Measurements from ENCODE around the gene CREBBP.

The CREBBP gene

DNA sequence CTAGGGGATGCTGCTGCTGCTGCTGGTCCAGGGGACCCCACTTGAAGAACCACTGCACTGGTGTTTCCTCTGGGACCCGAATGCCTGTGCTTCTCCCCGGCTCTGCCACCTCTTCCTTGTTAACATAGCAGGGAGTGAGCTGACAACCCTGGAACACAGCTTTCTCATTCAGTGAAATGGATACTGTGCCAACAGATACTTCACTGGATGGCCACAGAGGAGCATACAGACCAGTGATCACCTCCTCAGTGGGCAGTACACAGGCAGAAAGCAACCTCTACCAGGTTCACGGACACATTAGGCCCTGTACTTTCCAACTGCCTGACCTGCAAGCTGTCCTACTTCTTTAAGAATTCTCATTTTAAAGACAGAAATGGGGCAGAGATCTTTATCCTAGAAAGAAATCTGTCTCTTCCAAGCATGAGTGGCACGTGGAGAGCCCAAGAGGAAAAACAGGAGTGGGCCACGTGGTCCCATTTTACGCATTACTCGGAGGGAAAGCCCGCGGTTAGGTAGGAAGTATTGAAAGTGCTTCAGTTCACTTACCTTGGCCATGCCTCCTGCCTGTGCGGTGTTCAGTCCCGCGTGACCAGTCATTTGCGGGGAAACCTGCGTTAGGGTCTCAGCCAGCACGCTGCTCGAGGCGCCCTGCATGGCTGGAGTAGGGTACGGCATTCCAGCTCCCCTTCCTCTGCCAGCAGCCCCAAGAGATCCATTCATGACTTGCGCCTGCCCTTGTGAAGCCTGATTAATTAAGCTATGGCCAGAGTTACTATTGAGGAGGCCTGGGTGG, 30.6 kb downstream of the CREBBP start:
- Mint-ChIP-seq H3K27me3 (no peaks in the 10 kb centered on the region), H3K4me1 (peaks cover 48% of the 10 kb centered on the region), H3K4me3 (no peak overlapping the region), H3K9me3 (no peaks in the 10 kb centered on the region), H3K36me3 (peaks cover 15% of the 10 kb centered on the region), H3K27ac (no peak overlapping the region)
- ATAC-seq: no peak

DNA sequence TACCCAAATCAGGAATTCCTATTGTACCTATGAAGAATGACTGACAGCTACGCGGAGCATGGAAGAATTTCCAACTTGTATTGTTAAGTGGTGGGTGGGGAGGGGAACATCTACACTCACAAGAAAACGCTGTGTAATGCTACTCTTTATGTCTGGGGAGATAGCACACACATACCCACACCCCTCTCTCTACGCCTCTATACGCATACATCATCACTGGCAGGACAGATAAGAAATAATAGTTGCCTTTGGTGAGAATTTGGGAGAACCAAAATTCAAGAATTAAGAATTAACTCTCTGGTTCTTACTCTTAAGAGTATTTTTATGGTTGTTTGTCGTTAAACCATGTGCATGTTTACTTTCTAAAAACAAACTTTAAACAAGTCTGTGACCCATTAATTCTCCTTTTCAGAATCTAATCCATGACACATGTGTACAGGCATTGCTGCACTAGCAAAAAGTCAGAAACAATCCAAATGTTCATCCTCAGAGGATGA, 33.9 kb downstream of the CREBBP start:
- Mint-ChIP-seq H3K9me3 (no peaks in the 10 kb centered on the region), H3K36me3 (peaks cover 15% of the 10 kb centered on the region), H3K4me1 (peaks cover 41% of the 10 kb centered on the region), H3K4me3 (no peak overlapping the region), H3K27me3 (no peaks in the 10 kb centered on the region), H3K27ac (no peak overlapping the region)
- ATAC-seq: no peak

GRCh38 chr16:3846087-3846486, 34.4 kb downstream of the CREBBP start:
- no peaks in the 10 kb centered on the region for H3K27me3 Mint-ChIP-seq
- no peak for ATAC-seq
- no peak overlapping the region for H3K4me3 Mint-ChIP-seq
- H3K27ac Mint-ChIP-seq: no peak overlapping the region
- H3K9me3 Mint-ChIP-seq: no peaks in the 10 kb centered on the region
- peaks cover 15% of the 10 kb centered on the region for H3K36me3 Mint-ChIP-seq
- peaks cover 42% of the 10 kb centered on the region for H3K4me1 Mint-ChIP-seq

GRCh38 chr16:3842994-3843393, 37.5 kb downstream of the CREBBP start:
- peaks cover 12% of the 10 kb centered on the region for H3K36me3 Mint-ChIP-seq
- no peak overlapping the region for H3K27ac Mint-ChIP-seq
- H3K9me3 Mint-ChIP-seq: no peaks in the 10 kb centered on the region
- H3K4me3 Mint-ChIP-seq: no peak overlapping the region
- no peak for ATAC-seq
- H3K4me1 Mint-ChIP-seq: peaks cover 58% of the 10 kb centered on the region
- H3K27me3 Mint-ChIP-seq: no peaks in the 10 kb centered on the region

GRCh38 chr16:3841729-3842508, 38.6 kb downstream of the CREBBP start:
- Mint-ChIP-seq H3K4me1 (peaks cover 58% of the 10 kb centered on the region), H3K9me3 (no peaks in the 10 kb centered on the region), H3K36me3 (peaks cover 12% of the 10 kb centered on the region), H3K27ac (peak overlapping the region; percentile 22), H3K4me3 (no peak overlapping the region), H3K27me3 (no peaks in the 10 kb centered on the region)
- ATAC-seq: no peak

- Mint-ChIP-seq H3K36me3 (peaks cover 18% of the 10 kb centered on the region), H3K4me3 (no peak overlapping the region), H3K27ac (peak overlapping the region; percentile 51), H3K27me3 (no peaks in the 10 kb centered on the region), H3K9me3 (no peaks in the 10 kb centered on the region), H3K4me1 (peaks cover 39% of the 10 kb centered on the region)
- ATAC-seq: no peak
Observed at GRCh38 chr16:3839402-3840184, 40.9 kb downstream of the CREBBP start.

DNA sequence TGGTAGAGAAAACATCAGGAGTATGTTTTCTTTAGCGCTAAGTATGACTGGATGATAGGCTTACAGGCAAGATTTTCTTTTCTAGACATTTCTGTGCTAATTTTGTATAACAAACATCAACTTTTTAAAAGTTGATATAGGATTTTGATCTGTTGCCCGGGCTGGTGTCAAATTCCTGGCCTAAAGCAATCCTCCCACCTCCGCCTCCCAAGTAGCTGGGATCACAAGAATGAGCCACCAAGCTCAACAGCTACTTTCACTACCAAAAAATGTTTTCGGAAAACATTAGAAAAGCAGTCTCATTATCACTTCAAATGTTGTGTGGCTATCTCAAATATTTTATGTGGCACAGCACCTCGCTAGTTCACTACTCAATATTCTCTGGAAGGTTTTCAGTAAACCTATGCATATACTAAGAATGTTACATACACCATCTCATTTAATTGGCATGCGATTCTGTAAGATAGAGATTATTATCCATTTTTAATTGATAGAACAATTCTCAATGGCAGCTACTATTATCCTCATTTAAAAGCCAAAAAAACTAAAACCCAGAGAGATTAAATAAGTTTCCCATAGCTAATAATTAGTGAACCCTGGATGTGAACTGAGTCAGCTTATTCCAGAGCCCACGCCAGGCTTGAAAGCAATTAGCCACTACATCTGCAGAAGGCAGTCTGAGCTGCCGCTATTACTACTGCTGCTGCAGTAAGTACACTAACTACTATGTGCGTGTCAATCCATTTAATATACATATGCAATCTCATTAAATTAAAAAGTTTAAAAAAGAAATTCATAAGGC, 41.7 kb downstream of the CREBBP start:
- H3K27ac Mint-ChIP-seq: peak overlapping the region; percentile 51
- no peak overlapping the region for H3K4me3 Mint-ChIP-seq
- no peak for ATAC-seq
- H3K36me3 Mint-ChIP-seq: peaks cover 26% of the 10 kb centered on the region
- peaks cover 44% of the 10 kb centered on the region for H3K4me1 Mint-ChIP-seq
- no peaks in the 10 kb centered on the region for H3K27me3 Mint-ChIP-seq
- no peaks in the 10 kb centered on the region for H3K9me3 Mint-ChIP-seq

GRCh38 chr16:3837851-3838586, 42.5 kb downstream of the CREBBP start:
- Mint-ChIP-seq H3K27ac (no peak overlapping the region), H3K36me3 (peaks cover 34% of the 10 kb centered on the region), H3K4me3 (no peak overlapping the region)

DNA sequence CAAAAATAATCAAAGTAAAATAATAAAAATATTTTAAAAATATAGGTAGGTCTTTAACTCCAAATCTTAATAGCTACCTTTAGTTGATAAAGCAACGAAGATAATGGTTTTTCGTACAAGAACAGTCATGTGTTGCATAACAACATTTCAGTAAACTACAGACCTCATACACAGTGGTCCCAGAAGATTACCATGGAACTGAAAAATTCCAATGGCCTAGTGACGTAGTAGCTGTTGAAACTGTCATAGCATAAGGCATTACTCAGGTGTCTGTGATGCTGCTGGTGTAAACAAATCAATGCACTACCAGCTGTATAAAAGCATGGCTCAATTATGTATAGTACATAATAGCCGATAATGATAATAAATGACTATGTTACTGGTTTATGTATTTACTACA, 43.9 kb downstream of the CREBBP start:
- Mint-ChIP-seq H3K9me3 (peaks cover 2% of the 10 kb centered on the region), H3K27me3 (no peaks in the 10 kb centered on the region), H3K4me3 (no peak overlapping the region), H3K36me3 (peaks cover 43% of the 10 kb centered on the region), H3K27ac (no peak overlapping the region), H3K4me1 (peaks cover 43% of the 10 kb centered on the region)
- ATAC-seq: no peak

More at GRCh38 chr16:3837851-3838586, 42.5 kb downstream of the CREBBP start:
- Mint-ChIP-seq H3K4me1 (peaks cover 51% of the 10 kb centered on the region), H3K9me3 (peaks cover 2% of the 10 kb centered on the region), H3K27me3 (no peaks in the 10 kb centered on the region)
- no peak for ATAC-seq

DNA sequence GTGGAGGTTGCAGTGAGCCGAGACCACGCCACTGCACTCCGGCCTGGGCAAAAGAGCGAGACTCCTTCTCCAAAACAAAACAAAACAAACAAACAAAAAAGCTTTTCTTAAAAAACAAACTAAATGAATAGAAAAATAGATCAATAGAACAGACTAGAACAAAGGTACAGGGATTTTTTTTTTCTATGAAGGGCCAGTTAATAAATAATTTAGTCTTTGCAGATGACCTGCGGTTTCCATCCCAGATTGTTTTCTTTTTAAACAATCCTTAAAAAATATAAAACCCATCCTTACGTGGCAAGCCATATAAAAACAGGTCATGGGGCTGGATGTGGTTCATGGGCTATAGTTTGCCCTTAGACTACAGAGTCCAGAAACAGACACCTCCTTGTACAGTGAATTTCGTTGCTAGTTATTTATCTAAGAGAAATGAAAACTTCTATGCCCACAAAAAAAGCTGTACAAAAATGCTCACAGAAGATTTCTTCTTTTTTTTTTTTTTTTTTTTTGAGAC, 45.4 kb downstream of the CREBBP start:
- no peaks in the 10 kb centered on the region for H3K27me3 Mint-ChIP-seq
- H3K9me3 Mint-ChIP-seq: peaks cover 2% of the 10 kb centered on the region
- no peak for ATAC-seq
- H3K4me3 Mint-ChIP-seq: no peak overlapping the region
- H3K36me3 Mint-ChIP-seq: peaks cover 51% of the 10 kb centered on the region
- H3K27ac Mint-ChIP-seq: no peak overlapping the region
- H3K4me1 Mint-ChIP-seq: peaks cover 41% of the 10 kb centered on the region

- Mint-ChIP-seq H3K27ac (no peak overlapping the region), H3K4me3 (no peak overlapping the region), H3K9me3 (peaks cover 2% of the 10 kb centered on the region), H3K4me1 (peaks cover 35% of the 10 kb centered on the region), H3K27me3 (no peaks in the 10 kb centered on the region), H3K36me3 (peaks cover 54% of the 10 kb centered on the region)
- ATAC-seq: no peak
Observed at GRCh38 chr16:3832668-3833067, 47.8 kb downstream of the CREBBP start.

DNA sequence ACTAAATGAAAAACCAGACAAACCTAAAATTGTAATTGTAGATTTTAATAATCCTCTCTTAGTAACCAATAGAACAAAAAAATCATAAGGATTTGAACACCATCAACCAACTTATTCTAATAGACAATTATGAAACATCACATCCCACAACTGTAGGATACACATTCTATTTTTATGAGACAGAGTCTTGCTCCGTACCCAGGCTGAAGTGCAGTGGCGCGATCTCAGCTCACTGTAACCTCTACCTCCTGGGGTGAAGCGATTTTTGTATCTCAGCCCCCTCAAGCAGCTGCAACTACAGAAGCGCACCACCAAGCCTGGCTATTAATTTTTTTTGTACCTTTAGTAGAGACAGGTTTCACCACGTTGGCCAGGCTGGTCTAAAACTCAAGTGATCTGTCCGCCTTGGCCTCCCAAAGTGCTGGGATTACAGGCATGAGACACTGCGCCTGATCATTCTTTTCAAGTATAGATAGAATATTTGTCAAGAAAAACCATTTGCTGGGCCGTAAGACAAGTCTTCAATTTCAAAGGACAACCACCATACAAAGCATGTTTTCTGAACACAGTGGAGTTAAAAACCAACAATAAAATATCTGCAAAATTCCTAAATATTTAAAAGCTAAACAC, 49.8 kb downstream of the CREBBP start:
- ATAC-seq: no peak
- Mint-ChIP-seq H3K4me3 (no peak overlapping the region), H3K27ac (peak overlapping the region; percentile 28), H3K9me3 (peaks cover 2% of the 10 kb centered on the region), H3K36me3 (peaks cover 54% of the 10 kb centered on the region), H3K4me1 (peaks cover 47% of the 10 kb centered on the region), H3K27me3 (no peaks in the 10 kb centered on the region)

All from stimulated activated memory B cell treated with anti-CD40 and anti-IgM and Interleukin-4, amounts not matched to agents 10 μg/mL and 1 μg/mL and 100 μg/mL, for 72 hours (primary cell).